HEK293T (cell line): Measurements from ENCODE around the gene ECSCR.

ENCODE experiments used
- CTCF ChIA-PET: fragments of 350-600 bp; formaldehyde crosslinking; extraction: SDS; loops from one replicate; lab custom pipeline; 2021; ENCODE audit warnings: antibody characterized with exemption, inconsistent platforms; lab: Yijun Ruan, JAX
- POLR2A ChIA-PET: fragments of 350-600 bp; formaldehyde crosslinking; extraction: SDS; loops from one replicate; lab custom pipeline; 2020; ENCODE audit warnings: antibody characterized with exemption, inconsistent platforms; lab: Yijun Ruan, JAX
- DNase-seq: peaks from one replicate; pipeline ENCODE4 v3.0.0; 2012; ENCODE audit warnings: mixed read lengths; ENCODE audit errors: extremely low spot score
- ARNT ChIP-seq: fragments of 450-650 bp; IDR thresholded peaks from 2 replicates; pipeline ENCODE4 v1.6.1; 2017; ENCODE audit warnings: mild to moderate bottlenecking
- BHLHE40 ChIP-seq: fragments of 450-650 bp; IDR thresholded peaks from 2 replicates; pipeline ENCODE4 v1.6.1; 2016; ENCODE audit warnings: mild to moderate bottlenecking, moderate library complexity, borderline replicate concordance
- CTBP1 ChIP-seq: fragments of 450-650 bp; IDR thresholded peaks from 2 replicates; pipeline ENCODE4 v1.6.1; 2016; ENCODE audit warnings: borderline replicate concordance
- ELF4 ChIP-seq: fragments of 450-650 bp; IDR thresholded peaks from 2 replicates; pipeline ENCODE4 v1.6.1; 2017; ENCODE audit warnings: antibody characterized with exemption
- FOXA1 ChIP-seq: fragments of 450-650 bp; IDR thresholded peaks from 2 replicates; pipeline ENCODE4 v1.6.1; 2016; ENCODE audit warnings: mild to moderate bottlenecking
- FOXK2 ChIP-seq: fragments of 450-650 bp; IDR thresholded peaks from 2 replicates; pipeline ENCODE4 v1.6.1; 2016; ENCODE audit warnings: mild to moderate bottlenecking
- FOXM1 ChIP-seq: fragments of 450-650 bp; IDR thresholded peaks from 2 replicates; pipeline ENCODE4 v1.6.1; 2017; ENCODE audit warnings: mild to moderate bottlenecking, borderline replicate concordance
- HDGF ChIP-seq: fragments of 450-650 bp; IDR thresholded peaks from 2 replicates; pipeline ENCODE4 v1.6.1; 2017; ENCODE audit warnings: antibody characterized with exemption, borderline replicate concordance
- L3MBTL2 ChIP-seq: fragments of 450-650 bp; conservative IDR thresholded peaks from 2 replicates; pipeline ENCODE4 v1.6.1; 2016; ENCODE audit warnings: mild to moderate bottlenecking
- LEF1 ChIP-seq: fragments of 450-650 bp; IDR thresholded peaks from 2 replicates; pipeline ENCODE4 v1.6.1; 2017; ENCODE audit warnings: mild to moderate bottlenecking, borderline replicate concordance
- NFRKB ChIP-seq: fragments of 450-650 bp; IDR thresholded peaks from 2 replicates; pipeline ENCODE4 v1.6.1; 2016; ENCODE audit warnings: mild to moderate bottlenecking, moderate library complexity
- PKNOX1 ChIP-seq: fragments of 450-650 bp; IDR thresholded peaks from 2 replicates; pipeline ENCODE4 v1.6.1; 2016
- SP1 ChIP-seq: fragments of 450-650 bp; IDR thresholded peaks from 2 replicates; pipeline ENCODE4 v1.6.1; 2017
- SUZ12 ChIP-seq: fragments of 450-650 bp; IDR thresholded peaks from 2 replicates; pipeline ENCODE4 v1.6.1; 2016; ENCODE audit warnings: mild to moderate bottlenecking
- TARDBP ChIP-seq: fragments of 450-650 bp; IDR thresholded peaks from 2 replicates; pipeline ENCODE4 v1.6.1; 2016
- ZNF384 ChIP-seq: fragments of 450-650 bp; IDR thresholded peaks from 2 replicates; pipeline ENCODE4 v1.6.1; 2016

ECSCR gene

GRCh38 chr5:139461176-139461575, 1.4 kb downstream of the ECSCR start:
- POLR2A ChIA-PET: no interaction called here
- no peak for TF ChIP-seq SUZ12
- TF ChIP-seq L3MBTL2: no peak
- TF ChIP-seq CTBP1: no peak
- no peak for TF ChIP-seq SP1
- TF ChIP-seq ARNT: no peak
- TF ChIP-seq ELF4: no peak
- TF ChIP-seq ZNF384: no peak
- no peak for TF ChIP-seq TARDBP
- TF ChIP-seq FOXA1: no peak
- no peak for TF ChIP-seq LEF1
- TF ChIP-seq NFRKB: no peak
- TF ChIP-seq PKNOX1: no peak
- TF ChIP-seq FOXM1: no peak
- TF ChIP-seq FOXK2: no peak
- TF ChIP-seq BHLHE40: no peak
- TF ChIP-seq HDGF: no peak
- CTCF ChIA-PET: no interaction called here
- no peak for DNase-seq

- no peak for DNase-seq
- ChIA-PET POLR2A (no interaction called here), CTCF (no interaction called here)
- no peak for TF ChIP-seq FOXA1
- TF ChIP-seq NFRKB: no peak
- TF ChIP-seq TARDBP: no peak
- TF ChIP-seq ARNT: no peak
- TF ChIP-seq PKNOX1: no peak
- no peak for TF ChIP-seq BHLHE40
- no peak for TF ChIP-seq ELF4
- no peak for TF ChIP-seq LEF1
- no peak for TF ChIP-seq FOXK2
- no peak for TF ChIP-seq SUZ12
- TF ChIP-seq CTBP1: no peak
- no peak for TF ChIP-seq L3MBTL2
- no peak for TF ChIP-seq HDGF
- no peak for TF ChIP-seq ZNF384
- TF ChIP-seq SP1: no peak
- no peak for TF ChIP-seq FOXM1
These were observed 2.1 kb downstream of the ECSCR start for GRCh38 chr5:139460455-139460854.

DNA sequence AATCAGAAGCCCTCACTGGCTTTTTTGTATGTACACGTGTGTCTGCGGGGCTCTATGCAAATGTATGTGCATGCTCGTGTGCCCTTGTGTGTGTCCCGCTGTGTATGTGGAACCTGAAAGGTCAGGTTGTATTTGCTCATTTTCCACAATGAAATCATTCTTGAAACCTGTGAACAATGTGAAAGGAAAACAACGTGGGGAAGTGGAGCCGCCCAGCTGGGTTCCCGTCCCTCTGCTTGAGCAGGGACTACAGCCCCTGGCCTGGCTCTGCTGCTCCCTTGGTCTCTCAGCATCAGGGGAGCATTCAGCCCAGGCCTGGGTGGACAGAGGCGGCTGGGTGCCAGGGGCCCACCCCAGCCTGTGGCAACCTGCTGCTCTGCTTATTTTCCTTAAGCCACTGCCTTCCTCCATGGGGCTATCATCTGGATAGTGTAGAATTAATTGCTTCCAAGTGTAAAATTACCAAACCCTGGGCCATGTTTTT, 3.0 kb downstream of the ECSCR start:
- DNase-seq: no peak
- POLR2A ChIA-PET: interaction anchor here (0.9 kb wide), 1 partner anchor 20 kb away, joined by 5 read pairs; the partner anchor contains the start of gene DNAJC18

GRCh38 chr5:139458580-139459407, 3.7 kb downstream of the ECSCR start:
- TF ChIP-seq LEF1 (no peak), FOXA1 (no peak), ELF4 (no peak), SUZ12 (no peak), ZNF384 (no peak), ARNT (no peak), TARDBP (no peak), FOXK2 (no peak), CTBP1 (no peak), BHLHE40 (no peak), SP1 (no peak), HDGF (no peak)
- CTCF ChIA-PET: interaction anchor here (0.8 kb wide), 1 partner anchor 13 kb away, joined by 3 read pairs; no protein-coding TSS in a partner anchor
- POLR2A ChIA-PET: interaction anchor here (0.9 to 4.4 kb wide), 2 partner anchors 20 kb away, joined by 5 to 20 read pairs; partner anchors contain the start of gene DNAJC18
- DNase-seq: no peak

More for the DNA sequence above, 3.0 kb downstream of the ECSCR start:
- CTCF ChIA-PET: interaction anchor here (0.8 kb wide), 1 partner anchor 14 kb away, joined by 3 read pairs; no protein-coding TSS in a partner anchor
- TF ChIP-seq ELF4: no peak
- no peak for TF ChIP-seq CTBP1
- TF ChIP-seq ARNT: no peak
- TF ChIP-seq BHLHE40: no peak
- TF ChIP-seq SUZ12: no peak
- TF ChIP-seq L3MBTL2: no peak
- TF ChIP-seq FOXK2: no peak
- TF ChIP-seq HDGF: no peak
- TF ChIP-seq SP1: no peak
- TF ChIP-seq FOXM1: no peak
- no peak for TF ChIP-seq PKNOX1
- TF ChIP-seq NFRKB: no peak
- TF ChIP-seq LEF1: no peak

DNA sequence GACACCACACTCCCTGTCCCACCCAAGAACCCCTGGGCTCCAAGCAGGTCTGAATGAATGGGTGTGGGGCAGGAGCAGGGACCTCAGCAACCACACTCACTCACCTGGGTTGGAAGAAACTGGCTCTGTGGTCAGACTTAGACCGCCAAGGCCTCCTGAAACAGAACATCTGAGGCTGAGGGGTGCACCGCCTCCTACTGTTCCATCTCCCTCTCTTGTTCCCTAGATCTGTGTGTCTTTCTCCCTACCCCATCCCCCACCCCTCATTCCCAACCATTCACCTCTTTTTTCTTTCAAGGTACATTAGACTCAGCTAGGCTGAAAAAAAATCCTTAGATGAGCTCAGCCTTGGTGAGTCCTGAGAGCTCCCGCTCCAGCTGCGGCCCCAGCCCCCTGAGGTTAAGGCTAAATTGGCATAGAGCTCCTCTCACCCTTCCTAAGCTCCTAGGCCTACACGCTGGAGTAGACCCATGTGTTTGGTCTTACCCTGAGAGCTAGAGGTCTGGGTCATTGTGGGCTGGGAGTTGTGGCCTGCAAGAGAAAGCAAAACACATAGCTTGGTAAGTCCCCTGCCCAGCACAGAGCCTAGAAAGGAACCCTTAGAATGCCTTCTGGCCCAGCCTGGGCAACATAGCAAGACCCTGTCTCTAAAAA, 4.8 kb downstream of the ECSCR start:
- DNase-seq: no peak
- TF ChIP-seq HDGF (no peak), FOXM1 (no peak), L3MBTL2 (no peak), FOXK2 (no peak), SUZ12 (no peak)
- POLR2A ChIA-PET: interaction anchor here (4.4 kb wide), 1 partner anchor 19 kb away, joined by 20 read pairs; the partner anchor contains the start of gene DNAJC18
- CTCF ChIA-PET: no interaction called here
